HG03460 (cell line): ENCODE results near the gene GJC2.

Source experiments
- ATAC-seq: cut with Tn5 transposase; IDR thresholded peaks from one replicate; pipeline ENCODE4 v1.9.1; 2021; ENCODE audit not compliant: unreplicated experiment

The GJC2 gene

GRCh38 chr1:228144193-228144992 is 5.3 kb upstream of the GJC2 start:
- ATAC-seq = no peak

- no peak for ATAC-seq
Measured at GRCh38 chr1:228144993-228145343, 4.8 kb upstream of the GJC2 start.

DNA sequence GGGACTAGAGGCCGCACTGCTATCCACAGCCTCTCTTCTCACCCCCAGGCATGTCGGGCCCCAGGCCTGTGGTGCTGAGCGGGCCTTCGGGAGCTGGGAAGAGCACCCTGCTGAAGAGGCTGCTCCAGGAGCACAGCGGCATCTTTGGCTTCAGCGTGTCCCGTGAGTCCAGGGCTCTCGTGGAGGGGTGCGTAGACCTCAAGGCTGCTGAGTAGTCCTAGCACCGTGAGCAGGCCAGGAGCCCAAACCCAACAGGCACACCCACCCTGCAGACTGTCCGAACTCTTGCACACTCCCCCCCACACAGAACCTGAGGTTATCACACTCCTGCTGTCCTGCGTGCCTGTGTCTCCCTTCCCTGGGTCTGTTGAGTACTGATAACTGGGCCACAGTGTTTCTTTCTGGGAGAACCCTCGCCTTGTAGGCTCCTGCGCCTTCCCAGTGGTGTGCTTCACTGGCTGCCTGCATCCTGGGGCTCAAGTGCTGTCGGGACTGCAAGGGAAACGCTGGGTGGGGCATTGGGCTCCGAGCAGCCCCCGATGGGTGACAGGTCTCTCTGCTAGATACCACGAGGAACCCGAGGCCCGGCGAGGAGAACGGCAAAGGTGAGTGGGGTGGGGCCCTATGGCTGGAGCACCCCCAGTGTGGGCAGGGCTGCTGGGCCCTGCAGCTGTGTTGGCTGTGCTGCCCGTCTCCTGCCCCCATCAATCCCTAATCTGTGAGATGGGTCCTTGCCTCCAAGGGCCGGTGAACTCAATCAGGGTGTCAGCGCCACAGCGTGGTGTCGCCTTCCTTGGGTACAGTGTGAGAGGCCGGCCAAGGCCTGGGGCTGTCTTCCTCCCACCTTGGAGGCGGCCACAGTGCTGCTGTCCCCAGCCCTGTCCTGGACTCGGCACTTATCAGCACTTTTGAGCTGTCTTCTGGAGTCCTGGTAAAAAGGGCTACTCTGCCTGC is 4.0 kb upstream of the GJC2 start:
- ATAC-seq = no peak

- ATAC-seq = no peak
Measured at GRCh38 chr1:228146417-228147150, 3.1 kb upstream of the GJC2 start.

GRCh38 chr1:228147151-228147693 is 2.5 kb upstream of the GJC2 start:
- ATAC-seq = no peak

DNA sequence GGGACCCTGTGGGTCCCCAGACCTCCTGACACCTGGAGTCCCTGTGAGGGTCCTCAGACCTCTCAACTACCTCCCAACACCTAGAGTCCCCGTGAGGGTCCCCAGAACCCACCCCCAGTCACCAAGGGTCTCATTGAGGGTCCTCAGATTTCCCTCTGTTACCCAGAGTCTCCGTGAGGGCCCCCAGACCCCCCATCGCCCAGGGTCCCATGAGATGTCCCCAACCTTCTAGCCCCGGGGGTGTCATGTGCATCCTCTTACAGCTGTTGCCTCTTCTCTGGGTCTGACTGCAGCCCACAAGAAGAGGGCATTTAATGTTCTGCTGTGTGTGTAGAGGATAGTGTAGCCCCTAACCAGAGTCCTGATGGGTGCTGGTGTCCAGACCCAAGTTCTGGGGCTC is 2.0 kb upstream of the GJC2 start:
- no peak for ATAC-seq

- ATAC-seq = no peak
Measured at GRCh38 chr1:228148196-228148861, 1.4 kb upstream of the GJC2 start.

DNA sequence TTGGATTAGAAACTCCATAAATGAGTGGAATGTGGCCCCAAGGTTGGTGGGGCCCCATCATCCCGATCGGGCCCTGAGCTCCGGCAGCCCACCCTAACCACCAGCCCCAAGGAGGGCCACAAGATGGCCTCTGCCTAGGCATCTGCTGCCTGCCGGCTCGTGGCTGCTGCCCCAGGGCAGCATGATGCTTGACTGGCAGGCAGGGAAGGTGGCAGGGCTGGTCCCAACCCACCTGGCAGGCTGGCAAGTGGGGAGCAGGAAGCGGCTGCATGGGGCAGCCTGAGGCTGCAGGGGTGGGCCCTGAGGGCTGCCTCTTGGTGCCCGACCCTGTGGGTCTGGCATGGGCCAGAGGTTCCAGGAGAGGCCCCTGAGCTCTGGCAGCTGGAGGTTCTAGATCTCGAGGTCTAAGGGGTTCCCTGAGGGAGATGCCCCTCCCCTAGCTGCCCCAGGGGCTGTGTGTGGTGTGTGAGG is 760 bp upstream of the GJC2 start:
- ATAC-seq = no peak

DNA sequence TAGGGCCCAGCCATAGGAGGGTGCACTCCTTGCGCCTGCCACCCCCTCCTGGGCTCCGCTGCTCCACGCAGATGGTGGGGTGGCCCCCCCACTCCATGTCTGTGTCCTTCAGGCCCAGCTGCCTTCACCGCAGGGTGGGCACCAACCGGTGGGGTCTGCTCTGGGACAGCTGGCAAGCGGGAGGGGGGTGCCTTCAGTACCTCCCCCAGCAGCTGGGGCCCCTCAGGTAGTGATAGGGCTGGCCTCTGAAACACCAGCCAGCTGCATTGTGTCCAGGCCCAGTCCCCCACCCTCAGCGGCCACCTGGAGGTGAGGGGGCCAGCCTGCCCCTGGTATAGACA is 360 bp downstream of the GJC2 start:
- ATAC-seq = no peak

- no peak for ATAC-seq
Measured at GRCh38 chr1:228150461-228151179, 890 bp downstream of the GJC2 start.

DNA sequence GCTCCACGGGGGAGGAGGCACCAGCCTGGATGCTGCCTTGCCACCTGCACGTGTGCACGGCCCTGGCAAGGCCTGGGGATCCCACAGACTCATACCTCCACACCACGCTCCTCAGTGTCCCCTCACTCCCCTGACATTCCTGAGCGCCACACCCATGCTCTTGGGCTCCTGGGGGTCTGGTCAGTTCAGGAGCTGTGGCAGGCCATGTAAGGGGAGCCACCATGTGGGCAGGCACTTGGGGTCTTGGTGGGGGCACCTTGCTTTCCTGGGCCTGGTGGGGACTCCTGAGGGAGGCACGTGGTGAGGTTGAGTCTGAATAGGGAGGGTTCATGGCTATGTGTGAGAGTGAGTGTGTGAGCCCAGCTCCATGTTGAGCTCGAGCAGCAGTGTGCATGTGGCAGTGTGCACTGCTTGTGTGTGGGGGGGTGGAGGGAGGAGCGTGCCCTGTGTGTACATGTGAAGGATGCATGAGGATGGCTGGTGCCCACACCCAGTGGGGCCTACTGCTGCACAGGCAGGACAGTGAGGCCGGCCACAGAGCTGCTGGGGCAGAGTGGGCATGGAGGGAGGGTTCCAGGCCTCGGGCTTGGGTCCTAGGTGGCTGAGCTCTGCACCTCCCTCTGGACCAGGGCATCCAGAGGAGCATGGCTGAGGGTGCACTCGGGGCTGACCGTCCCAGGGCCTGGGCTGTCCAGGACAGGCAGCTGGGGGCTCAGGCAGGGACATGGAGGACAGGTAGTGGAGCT is 1.6 kb downstream of the GJC2 start:
- no peak for ATAC-seq

DNA sequence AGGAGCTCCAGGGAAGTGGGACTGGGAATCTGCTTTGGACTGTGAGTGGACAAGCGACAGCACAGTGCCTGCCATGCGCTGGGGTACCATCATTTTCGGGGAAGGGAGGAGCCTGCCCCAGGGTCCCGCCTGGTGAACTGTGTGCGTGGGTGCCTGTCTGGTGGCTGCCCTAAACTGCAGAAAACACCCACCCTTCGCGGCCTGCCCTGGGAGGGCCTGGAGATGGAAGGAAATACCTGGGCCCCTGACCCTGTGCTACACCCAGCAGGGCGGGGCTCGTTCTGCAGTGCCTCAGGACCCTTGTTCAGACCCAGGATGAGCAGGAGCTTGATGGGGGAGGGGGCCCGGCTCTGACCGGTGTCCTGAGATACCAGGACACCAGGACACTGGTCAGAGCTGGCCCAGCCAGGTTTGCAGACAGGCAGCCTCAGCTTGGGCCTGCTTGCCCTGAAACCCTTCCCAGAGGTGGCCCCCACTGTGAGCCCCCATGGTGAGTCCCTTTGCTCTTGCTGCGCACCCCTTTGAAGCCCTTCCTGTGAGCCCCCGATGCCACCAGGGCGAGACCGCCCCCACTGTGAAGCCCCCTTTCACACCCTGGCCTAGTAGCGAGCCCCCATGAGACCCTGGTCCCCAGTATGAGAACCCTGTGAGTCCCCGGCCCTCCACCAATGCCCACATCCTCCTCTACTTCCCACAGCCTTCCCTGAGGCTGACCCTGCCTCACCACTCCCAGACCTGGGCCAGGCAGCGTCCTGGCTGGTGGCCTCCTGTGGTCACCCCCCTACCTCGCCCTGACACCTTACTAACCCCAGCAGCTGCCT is 2.6 kb downstream of the GJC2 start:
- no peak for ATAC-seq

DNA sequence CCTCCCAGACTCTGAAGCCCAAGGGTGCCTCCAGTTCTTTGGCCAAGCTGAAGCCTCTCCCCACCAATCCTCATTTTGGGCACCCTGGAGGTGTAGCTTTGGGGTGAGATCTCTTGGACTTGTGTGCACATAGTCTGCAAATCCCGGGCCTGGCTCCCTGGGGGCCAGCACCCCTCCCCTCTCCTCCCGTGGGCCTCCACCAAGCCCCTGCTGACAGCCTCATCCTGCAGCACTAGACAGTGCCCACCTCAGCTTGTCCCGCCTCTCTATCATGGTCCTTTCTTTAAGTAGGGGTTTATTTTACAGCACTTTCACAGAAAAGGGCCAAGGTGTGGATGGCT is 3.2 kb downstream of the GJC2 start:
- ATAC-seq = no peak

DNA sequence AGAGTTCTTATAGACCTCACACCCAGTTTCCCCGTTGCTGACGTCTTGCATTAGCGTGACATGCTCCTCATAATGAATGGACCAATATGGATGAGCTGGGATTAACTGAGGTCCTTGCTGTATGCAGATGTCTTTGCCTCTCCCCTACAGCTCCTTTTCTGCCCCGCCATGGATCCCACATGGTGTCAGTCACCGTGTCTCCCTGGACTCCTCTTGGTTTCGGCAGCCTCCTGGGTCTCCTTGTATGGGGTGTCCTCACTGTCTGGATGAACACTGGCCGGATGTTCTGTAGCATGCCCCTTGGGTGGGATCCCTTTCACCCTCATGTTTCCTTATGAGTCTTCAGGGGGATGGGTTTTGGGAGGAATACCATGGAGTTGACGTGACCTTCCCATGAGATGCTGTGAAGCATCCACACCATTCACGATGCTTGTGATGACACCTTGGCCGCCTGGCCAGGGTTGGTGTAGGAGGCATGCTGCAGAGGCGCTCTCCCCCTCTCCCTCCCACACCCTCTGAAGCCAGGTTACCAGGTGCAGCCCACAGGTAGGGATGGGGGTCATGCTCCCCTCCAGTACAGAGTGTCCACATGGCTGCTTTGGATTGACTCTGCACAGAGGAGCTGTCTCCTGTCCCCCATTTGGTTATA is 4.4 kb downstream of the GJC2 start:
- ATAC-seq = no peak

DNA sequence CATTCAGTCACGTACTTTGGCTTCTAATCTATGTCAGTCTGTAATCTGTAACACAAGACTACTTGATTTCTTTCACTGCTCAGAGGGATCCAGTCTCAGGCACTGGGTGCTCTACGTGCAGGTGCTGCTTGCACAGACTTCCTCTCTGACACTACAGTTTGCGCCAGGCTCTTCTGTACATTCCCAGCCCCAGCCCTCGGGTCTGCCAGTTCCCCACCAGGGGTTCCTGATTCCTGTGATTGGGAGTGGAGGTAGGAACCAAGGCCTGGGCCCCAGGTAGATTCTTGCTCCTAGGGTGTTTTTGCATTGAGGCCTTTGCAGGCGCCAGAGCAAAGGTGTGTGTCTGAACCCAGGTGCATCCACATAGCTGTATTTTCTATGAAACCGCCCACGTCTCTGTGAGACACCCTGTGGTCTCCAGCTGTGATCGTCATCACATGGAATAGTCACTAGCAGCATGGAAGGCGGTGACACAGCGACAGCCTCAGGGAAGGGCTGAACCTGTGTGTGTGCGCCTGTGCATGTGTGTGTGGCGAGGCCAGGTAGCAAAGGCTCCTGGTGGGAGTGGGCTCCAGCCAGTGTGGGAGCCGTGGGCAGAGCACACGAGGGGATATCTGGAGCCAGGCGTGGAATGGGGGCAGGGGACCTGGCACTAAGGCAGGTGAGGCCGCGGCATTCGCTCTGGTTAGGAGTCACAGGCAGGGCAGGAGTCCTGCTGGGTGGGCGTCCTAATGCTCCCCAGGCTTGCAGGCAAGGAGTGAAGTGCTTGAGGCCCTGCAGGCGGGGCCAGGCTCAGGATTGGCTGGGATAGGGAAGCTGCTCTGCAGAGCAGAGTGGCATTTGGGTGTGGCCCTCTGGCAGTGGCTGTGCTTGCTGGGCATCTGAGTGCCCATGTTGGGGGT is 5.2 kb downstream of the GJC2 start:
- ATAC-seq = no peak

- ATAC-seq = no peak
Measured at GRCh38 chr1:228155596-228156514, 6.1 kb downstream of the GJC2 start.
